ENCODE data around the gene BTBD9. TPM values are rescaled to one million over a fixed set of nuclear protein-coding genes. Genes with fewer than 3 reads are reported as not detected.

BTBD9 gene
- total and polyA plus RNA-seq, 2 donors = 2.9 to 4.2 TPM

DNA sequence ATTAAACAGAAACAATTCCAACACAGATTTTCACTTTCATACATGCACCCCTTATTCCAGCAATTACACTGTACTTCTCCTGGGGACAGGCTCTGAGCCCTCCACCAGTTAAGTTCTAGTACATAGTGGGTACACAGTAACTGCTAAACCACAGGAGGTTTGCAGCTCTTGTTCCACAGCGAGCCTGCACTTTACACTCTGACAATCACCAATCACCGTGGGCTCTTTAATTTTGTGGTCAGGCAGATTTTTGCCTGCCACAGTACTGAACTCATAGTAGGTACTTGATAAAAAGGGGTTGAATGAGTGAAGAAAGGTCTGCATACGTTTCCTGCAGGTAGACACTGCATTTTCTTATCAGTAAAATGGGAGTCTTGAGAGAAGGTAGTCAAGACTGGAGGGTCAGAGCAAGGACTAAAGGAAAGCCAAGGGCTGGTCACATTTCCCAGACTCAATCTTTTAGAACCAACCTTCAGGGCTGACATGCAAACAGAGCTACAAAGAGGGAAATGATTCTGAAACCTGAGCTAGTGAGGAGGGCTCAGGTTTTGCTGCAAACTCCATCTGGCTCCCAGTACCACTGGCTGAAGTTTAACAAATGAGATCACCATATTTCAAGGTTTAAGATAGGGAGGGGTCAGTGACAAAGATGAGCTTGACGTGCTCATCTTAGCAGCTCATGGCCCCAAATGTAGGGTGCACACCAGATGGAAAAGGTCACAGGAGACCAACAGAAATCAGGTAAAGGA lies 404.6 kb downstream of the BTBD9 start:
- WGBS = 92% methylated on average over 4 of the region's 4 CpGs
- H3K36me3 ChIP-seq (ENCODE audit: control insufficient read depth in 2 of 2, insufficient read depth in 2 of 2, low read length in 1 of 2) = no peaks in the 10 kb centered on the region
- no peak for DNase-seq (ENCODE audit: low read depth in 6 of 9, low spot score in 9 of 9)
- H3K27me3 ChIP-seq (ENCODE audit: control insufficient read depth in 2 of 2, insufficient read depth in 1 of 2, low read length in 1 of 2) = no peaks in the 10 kb centered on the region
- H3K4me3 ChIP-seq (ENCODE audit: low read length in 2 of 2) = no peak overlapping the region
- H3K9me3 ChIP-seq (ENCODE audit: control insufficient read depth in 2 of 2, insufficient read depth in 1 of 2, low read length in 1 of 2) = no peaks in the 10 kb centered on the region
- H3K27ac ChIP-seq (ENCODE audit: low read depth in 1 of 2, low read length in 1 of 2) = no peak overlapping the region
- no peaks in the 10 kb centered on the region for H3K4me1 ChIP-seq (ENCODE audit: control insufficient read depth in 2 of 2, insufficient read depth in 2 of 2, low read length in 2 of 2)

DNA sequence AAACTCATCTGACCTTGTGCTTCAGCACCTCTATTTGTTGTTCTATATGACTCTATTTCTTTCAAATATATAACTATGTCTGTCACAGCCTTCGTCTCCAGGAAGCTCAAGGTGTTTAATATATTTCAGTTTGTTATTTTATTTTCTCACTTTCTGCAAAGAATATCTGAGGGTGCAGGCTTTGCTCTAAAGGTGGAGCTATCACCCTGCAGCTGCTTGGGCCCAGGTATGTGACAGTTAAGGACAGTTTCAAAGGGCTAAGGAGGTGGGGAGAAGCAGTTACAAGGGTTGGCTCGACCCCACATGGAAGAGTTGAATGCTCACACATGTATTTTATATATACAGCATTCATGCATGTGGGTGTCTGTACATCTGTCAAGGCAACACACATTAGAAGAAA lies 405.6 kb downstream of the BTBD9 start:
- Histone ChIP-seq H3K4me3 (ENCODE audit: low read length in 2 of 2) (no peak overlapping the region), H3K36me3 (ENCODE audit: control insufficient read depth in 2 of 2, insufficient read depth in 2 of 2, low read length in 1 of 2) (no peaks in the 10 kb centered on the region), H3K27ac (ENCODE audit: low read depth in 1 of 2, low read length in 1 of 2) (no peak overlapping the region), H3K9me3 (ENCODE audit: control insufficient read depth in 2 of 2, insufficient read depth in 1 of 2, low read length in 1 of 2) (no peaks in the 10 kb centered on the region), H3K27me3 (ENCODE audit: control insufficient read depth in 2 of 2, insufficient read depth in 1 of 2, low read length in 1 of 2) (no peaks in the 10 kb centered on the region), H3K4me1 (ENCODE audit: control insufficient read depth in 2 of 2, insufficient read depth in 2 of 2, low read length in 2 of 2) (no peaks in the 10 kb centered on the region)
- WGBS = 91% methylated on average over 2 of the region's 2 CpGs
- no peak for DNase-seq (ENCODE audit: low read depth in 6 of 9, low spot score in 9 of 9)

DNA sequence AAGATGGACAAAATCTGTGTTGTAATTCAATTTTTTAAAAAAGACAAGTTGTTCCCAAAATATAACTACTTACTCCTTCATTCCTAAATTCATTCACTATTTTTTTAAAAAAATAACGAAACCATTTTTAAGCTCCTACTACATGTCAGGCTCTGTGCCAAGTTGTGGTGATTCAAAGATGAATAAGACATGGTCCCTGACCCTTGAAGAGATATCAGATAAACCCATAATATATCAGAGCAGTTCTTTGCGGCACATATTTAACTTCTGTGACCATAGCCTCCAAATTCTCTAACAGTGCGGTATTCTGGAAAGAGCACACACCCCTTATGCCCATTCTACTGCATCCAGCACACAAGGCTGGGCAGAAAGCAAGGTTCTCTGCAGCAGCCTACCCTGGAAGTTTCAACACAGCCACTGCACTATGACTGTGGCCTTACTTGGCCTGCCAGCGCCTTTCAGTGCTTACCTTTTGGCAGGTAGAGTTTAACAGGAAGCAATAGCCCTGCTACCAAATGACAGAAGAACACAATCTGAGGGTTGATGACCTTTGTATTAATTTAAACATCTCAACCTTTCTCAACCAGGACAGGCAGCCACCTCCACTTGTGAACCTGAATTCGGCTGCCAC lies 406.5 kb downstream of the BTBD9 start:
- no peaks in the 10 kb centered on the region for H3K9me3 ChIP-seq (ENCODE audit: control insufficient read depth in 2 of 2, insufficient read depth in 1 of 2, low read length in 1 of 2)
- no peak for DNase-seq (ENCODE audit: low read depth in 6 of 9, low spot score in 9 of 9)
- H3K36me3 ChIP-seq (ENCODE audit: control insufficient read depth in 2 of 2, insufficient read depth in 2 of 2, low read length in 1 of 2) = no peaks in the 10 kb centered on the region
- H3K4me3 ChIP-seq (ENCODE audit: low read length in 2 of 2) = no peak overlapping the region
- 98% methylated on average over 5 of the region's 5 CpGs for WGBS
- no peak overlapping the region for H3K27ac ChIP-seq (ENCODE audit: low read depth in 1 of 2, low read length in 1 of 2)
- no peaks in the 10 kb centered on the region for H3K4me1 ChIP-seq (ENCODE audit: control insufficient read depth in 2 of 2, insufficient read depth in 2 of 2, low read length in 2 of 2)
- H3K27me3 ChIP-seq (ENCODE audit: control insufficient read depth in 2 of 2, insufficient read depth in 1 of 2, low read length in 1 of 2) = no peaks in the 10 kb centered on the region

DNA sequence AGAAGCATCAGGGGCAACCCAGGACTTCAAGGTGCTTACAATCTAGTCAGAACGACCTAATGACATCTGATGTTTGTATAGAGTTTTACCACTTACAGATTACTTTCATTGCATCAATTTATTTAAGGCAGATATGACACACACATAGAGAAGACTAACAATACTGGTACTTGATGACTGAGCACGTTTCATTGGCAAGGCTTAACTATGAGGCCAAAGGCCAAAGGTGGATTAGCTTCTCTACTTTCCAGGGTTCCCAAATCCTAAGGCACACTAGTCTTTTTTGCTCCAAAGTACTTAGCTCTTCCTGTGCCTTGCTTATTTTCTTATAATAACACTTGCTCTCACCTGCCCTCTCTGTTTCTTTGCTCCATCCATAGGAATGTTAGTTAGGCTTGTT lies 414.0 kb downstream of the BTBD9 start:
- Histone ChIP-seq H3K9me3 (ENCODE audit: control insufficient read depth in 2 of 2, insufficient read depth in 1 of 2, low read length in 1 of 2) (no peaks in the 10 kb centered on the region), H3K4me3 (ENCODE audit: low read length in 2 of 2) (no peak overlapping the region), H3K4me1 (ENCODE audit: control insufficient read depth in 2 of 2, insufficient read depth in 2 of 2, low read length in 2 of 2) (no peaks in the 10 kb centered on the region), H3K36me3 (ENCODE audit: control insufficient read depth in 2 of 2, insufficient read depth in 2 of 2, low read length in 1 of 2) (no peaks in the 10 kb centered on the region), H3K27me3 (ENCODE audit: control insufficient read depth in 2 of 2, insufficient read depth in 1 of 2, low read length in 1 of 2) (no peaks in the 10 kb centered on the region), H3K27ac (ENCODE audit: low read depth in 1 of 2, low read length in 1 of 2) (no peak overlapping the region)
- 77% methylated on average over 2 of the region's 2 CpGs for WGBS
- no peak for DNase-seq (ENCODE audit: low read depth in 6 of 9, low spot score in 9 of 9)

DNA sequence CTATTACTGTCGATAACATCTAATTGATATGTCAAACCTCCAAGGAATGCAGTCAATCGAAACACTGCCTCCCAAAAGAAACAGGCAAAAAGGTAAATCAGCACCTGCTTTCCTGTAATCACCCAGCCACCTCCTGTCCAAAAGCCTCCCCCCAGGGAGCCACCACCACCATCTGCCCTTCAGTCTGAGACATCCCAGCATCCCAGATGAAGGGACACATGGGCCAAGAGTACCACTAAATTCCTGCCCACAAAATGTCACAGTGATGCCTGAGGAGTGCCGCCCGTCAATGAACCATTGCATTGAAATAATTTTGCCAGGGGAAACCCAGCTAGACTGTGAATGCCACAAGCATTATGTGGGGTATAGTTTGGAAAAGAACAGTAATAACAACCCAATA lies 418.5 kb downstream of the BTBD9 start:
- Histone ChIP-seq H3K27ac (ENCODE audit: low read depth in 1 of 2, low read length in 1 of 2) (no peak overlapping the region), H3K27me3 (ENCODE audit: control insufficient read depth in 2 of 2, insufficient read depth in 1 of 2, low read length in 1 of 2) (no peaks in the 10 kb centered on the region), H3K36me3 (ENCODE audit: control insufficient read depth in 2 of 2, insufficient read depth in 2 of 2, low read length in 1 of 2) (no peaks in the 10 kb centered on the region), H3K4me3 (ENCODE audit: low read length in 2 of 2) (no peak overlapping the region), H3K9me3 (ENCODE audit: control insufficient read depth in 2 of 2, insufficient read depth in 1 of 2, low read length in 1 of 2) (no peaks in the 10 kb centered on the region), H3K4me1 (ENCODE audit: control insufficient read depth in 2 of 2, insufficient read depth in 2 of 2, low read length in 2 of 2) (no peaks in the 10 kb centered on the region)
- WGBS = 97% methylated on average over 4 of the region's 4 CpGs
- DNase-seq (ENCODE audit: low read depth in 6 of 9, low spot score in 9 of 9) = no peak

DNA sequence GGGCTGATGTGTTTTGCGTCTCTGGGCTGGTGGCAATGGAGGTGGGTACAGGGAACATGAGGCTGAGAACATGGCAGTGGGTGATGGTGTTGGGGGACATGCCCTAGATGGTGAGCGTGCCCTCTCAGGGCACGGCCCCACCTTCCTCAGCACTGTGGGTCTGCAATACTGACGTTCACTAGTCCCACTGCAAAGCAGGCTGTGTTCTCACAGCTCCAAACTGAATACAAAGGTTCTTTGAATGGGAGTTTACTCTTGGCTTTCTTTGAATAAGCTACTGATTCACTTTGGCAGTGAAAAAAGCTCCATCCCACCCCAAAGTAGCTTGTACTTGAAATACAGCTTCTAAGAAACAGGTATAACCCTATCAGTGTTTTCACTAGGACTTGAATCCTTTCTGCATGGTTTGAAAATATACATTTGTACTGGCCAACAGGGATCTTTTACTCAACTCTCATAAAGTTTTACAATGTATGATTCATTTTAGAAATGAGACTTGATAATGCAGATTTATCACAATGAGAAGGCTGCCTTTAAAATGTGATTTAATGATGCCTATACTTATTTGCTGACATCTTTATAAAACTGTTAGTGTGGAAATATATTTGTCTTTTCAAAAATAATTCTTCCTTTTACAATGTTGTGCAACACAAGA lies 419.5 kb downstream of the BTBD9 start:
- Histone ChIP-seq H3K27me3 (ENCODE audit: control insufficient read depth in 2 of 2, insufficient read depth in 1 of 2, low read length in 1 of 2) (no peaks in the 10 kb centered on the region), H3K27ac (ENCODE audit: low read depth in 1 of 2, low read length in 1 of 2) (no peak overlapping the region), H3K4me1 (ENCODE audit: control insufficient read depth in 2 of 2, insufficient read depth in 2 of 2, low read length in 2 of 2) (no peaks in the 10 kb centered on the region), H3K9me3 (ENCODE audit: control insufficient read depth in 2 of 2, insufficient read depth in 1 of 2, low read length in 1 of 2) (no peaks in the 10 kb centered on the region), H3K36me3 (ENCODE audit: control insufficient read depth in 2 of 2, insufficient read depth in 2 of 2, low read length in 1 of 2) (no peaks in the 10 kb centered on the region), H3K4me3 (ENCODE audit: low read length in 2 of 2) (no peak overlapping the region)
- no peak for DNase-seq (ENCODE audit: low read depth in 6 of 9, low spot score in 9 of 9)
- 97% methylated on average over 4 of the region's 4 CpGs for WGBS

DNA sequence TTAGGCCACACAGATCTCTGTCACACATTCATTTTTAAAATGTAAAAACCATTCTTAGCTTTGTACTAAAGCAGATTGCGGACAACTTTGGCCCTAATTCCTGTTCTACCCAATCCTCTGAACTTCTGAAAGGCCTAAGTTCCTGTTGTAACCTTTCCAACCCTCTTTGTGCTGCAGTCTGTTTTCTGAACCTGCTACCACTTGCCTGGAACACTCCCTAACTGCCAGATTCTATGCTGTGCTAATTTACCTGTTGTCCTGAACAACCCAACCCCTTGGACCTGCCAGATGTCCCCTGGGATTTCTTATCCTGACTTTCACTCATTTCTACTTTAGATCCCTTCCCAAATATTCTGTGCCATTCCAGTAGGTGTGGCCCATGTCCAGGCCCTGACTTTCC lies 421.5 kb downstream of the BTBD9 start:
- Histone ChIP-seq H3K9me3 (ENCODE audit: control insufficient read depth in 2 of 2, insufficient read depth in 1 of 2, low read length in 1 of 2) (no peaks in the 10 kb centered on the region), H3K4me3 (ENCODE audit: low read length in 2 of 2) (no peak overlapping the region), H3K27ac (ENCODE audit: low read depth in 1 of 2, low read length in 1 of 2) (no peak overlapping the region), H3K27me3 (ENCODE audit: control insufficient read depth in 2 of 2, insufficient read depth in 1 of 2, low read length in 1 of 2) (no peaks in the 10 kb centered on the region), H3K4me1 (ENCODE audit: control insufficient read depth in 2 of 2, insufficient read depth in 2 of 2, low read length in 2 of 2) (no peaks in the 10 kb centered on the region), H3K36me3 (ENCODE audit: control insufficient read depth in 2 of 2, insufficient read depth in 2 of 2, low read length in 1 of 2) (no peaks in the 10 kb centered on the region)
- WGBS = 99% methylated on average over 1 of the region's 1 CpG
- DNase-seq (ENCODE audit: low read depth in 6 of 9, low spot score in 9 of 9) = no peak

DNA sequence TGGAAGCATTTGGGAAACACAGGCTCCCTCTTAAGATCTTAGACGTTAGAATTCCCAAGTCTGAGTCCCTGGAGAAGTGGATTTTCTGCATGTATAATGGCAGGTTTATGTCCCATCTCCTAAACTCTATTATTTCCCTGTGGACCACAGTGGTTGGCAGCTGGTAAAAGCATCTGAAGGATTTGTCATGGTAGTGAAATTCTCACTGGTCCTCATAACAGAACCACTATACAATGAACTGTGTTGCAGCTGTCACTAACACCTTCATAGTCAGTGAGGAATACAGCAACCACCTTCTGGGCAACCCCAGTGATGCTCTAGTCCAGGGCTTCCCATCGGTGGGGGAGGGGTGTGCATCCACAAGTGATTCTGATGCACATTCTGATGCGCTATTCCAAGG lies 423.3 kb downstream of the BTBD9 start:
- WGBS = 97% methylated on average over 3 of the region's 3 CpGs
- Histone ChIP-seq H3K36me3 (ENCODE audit: control insufficient read depth in 2 of 2, insufficient read depth in 2 of 2, low read length in 1 of 2) (no peaks in the 10 kb centered on the region), H3K9me3 (ENCODE audit: control insufficient read depth in 2 of 2, insufficient read depth in 1 of 2, low read length in 1 of 2) (no peaks in the 10 kb centered on the region), H3K27me3 (ENCODE audit: control insufficient read depth in 2 of 2, insufficient read depth in 1 of 2, low read length in 1 of 2) (no peaks in the 10 kb centered on the region), H3K4me1 (ENCODE audit: control insufficient read depth in 2 of 2, insufficient read depth in 2 of 2, low read length in 2 of 2) (no peaks in the 10 kb centered on the region), H3K27ac (ENCODE audit: low read depth in 1 of 2, low read length in 1 of 2) (no peak overlapping the region), H3K4me3 (ENCODE audit: low read length in 2 of 2) (no peak overlapping the region)
- no peak for DNase-seq (ENCODE audit: low read depth in 6 of 9, low spot score in 9 of 9)

DNA sequence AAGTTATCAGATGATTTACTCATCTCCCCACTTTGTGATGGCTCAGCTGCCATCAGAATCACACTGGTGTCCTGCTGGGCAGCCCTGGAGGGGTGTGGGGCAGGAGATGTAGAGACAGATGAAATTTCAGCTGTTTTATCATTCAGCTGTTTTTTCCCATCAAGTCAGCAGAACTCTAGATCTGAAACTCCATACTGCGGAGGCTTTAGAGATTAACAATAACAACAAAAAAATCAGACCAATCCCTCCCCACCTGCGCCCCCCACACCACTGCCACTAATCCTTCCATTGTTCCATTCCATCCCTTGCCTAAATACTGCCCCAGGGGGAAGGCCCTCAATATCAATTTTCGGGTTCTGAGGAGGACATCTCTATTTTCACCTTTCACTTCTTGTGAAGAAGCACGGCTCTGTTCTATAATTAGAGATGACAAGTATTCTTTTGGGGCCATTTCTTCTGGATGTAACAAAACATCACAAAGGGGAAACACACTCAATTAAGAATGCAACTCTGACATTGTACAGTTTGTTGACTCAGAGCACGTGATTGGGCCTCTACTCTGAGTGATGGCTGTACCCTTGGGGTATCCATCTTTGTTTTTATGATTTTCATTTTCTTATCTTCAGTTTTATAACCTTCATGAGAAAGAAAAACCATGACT lies 423.9 kb downstream of the BTBD9 start:
- WGBS = 95% methylated on average over 5 of the region's 5 CpGs
- Histone ChIP-seq H3K36me3 (ENCODE audit: control insufficient read depth in 2 of 2, insufficient read depth in 2 of 2, low read length in 1 of 2) (no peaks in the 10 kb centered on the region), H3K4me3 (ENCODE audit: low read length in 2 of 2) (no peak overlapping the region), H3K9me3 (ENCODE audit: control insufficient read depth in 2 of 2, insufficient read depth in 1 of 2, low read length in 1 of 2) (no peaks in the 10 kb centered on the region), H3K27me3 (ENCODE audit: control insufficient read depth in 2 of 2, insufficient read depth in 1 of 2, low read length in 1 of 2) (no peaks in the 10 kb centered on the region), H3K27ac (ENCODE audit: low read depth in 1 of 2, low read length in 1 of 2) (no peak overlapping the region), H3K4me1 (ENCODE audit: control insufficient read depth in 2 of 2, insufficient read depth in 2 of 2, low read length in 2 of 2) (no peaks in the 10 kb centered on the region)
- no peak for DNase-seq (ENCODE audit: low read depth in 6 of 9, low spot score in 9 of 9)

Measured in thymus (tissue), 11 donors.